H1 (cell line): Measurements from ENCODE around the gene RASGRF1. TPM values are rescaled to one million over a fixed set of nuclear protein-coding genes. Genes with fewer than 3 reads are reported as not detected.

Experiments used
- CREB1 ChIP-seq: IDR thresholded peaks from 2 replicates; pipeline ENCODE4 v1.6.1; 2012; ENCODE audit warnings: inconsistent platforms
- GTF2F1 ChIP-seq: IDR thresholded peaks from 2 replicates; pipeline ENCODE4 v1.6.1; 2012; ENCODE audit warnings: low read depth, low read length, improper control_type of control experiment, borderline replicate concordance
- HDAC6 ChIP-seq: IDR thresholded peaks from one replicate; pipeline ENCODE4 v1.7.1; 2012; ENCODE audit warnings: low read depth, mild to moderate bottlenecking, inconsistent platforms, low read length, moderate library complexity
- NANOG ChIP-seq: IDR thresholded peaks from 2 replicates; pipeline ENCODE4 v1.6.1; 2011; ENCODE audit warnings: low read length, low read depth, mild to moderate bottlenecking, inconsistent platforms; ENCODE audit not compliant: insufficient read depth, poor library complexity, severe bottlenecking
- SIN3A ChIP-seq, 2 experiments: IDR thresholded peaks in 1 of 2; conservative IDR thresholded peaks in 1 of 2; 2 replicates each; pipeline ENCODE4 v1.6.1; 2011 to 2012; ENCODE audit warnings: low read length in 2 of 2, improper control_type of control experiment in 1 of 2, low read depth in 1 of 2, mild to moderate bottlenecking in 1 of 2
- polyA plus RNA-seq, 7 experiments: library from polyadenylated mRNA; depleted of rRNA in 3 of 7; stranded (reverse) in 5 of 7; unstranded in 2 of 7; fragments of >200 nt in 5 of 7; fragments of 200-250 nt in 2 of 7; gene quantifications; 1 replicate in 5 of 7; 2 replicates in 1 of 7; 4 replicates in 1 of 7; pipeline versions ENCODE4 v1.2.1 to v1.2.3, GENCODE V29; 2011 to 2013; ENCODE audit warnings: missing spikeins in 2 of 7, mixed read lengths in 2 of 7
- total RNA-seq: library from RNA; stranded (reverse); fragmentation: NEBNext Ultra II Directional; extraction: Animal tissue kit (Norgen Biotek cat#: 25700); gene quantifications from 2 replicates; pipeline ENCODE4 v1.2.1, GENCODE V29; 2021

Gene RASGRF1
- total and polyA plus RNA-seq, 2 of the 8 experiments (the other 6 are each of a cell fraction or from before 2014, with no cell fraction given): 0.42 to 0.67 TPM

DNA sequence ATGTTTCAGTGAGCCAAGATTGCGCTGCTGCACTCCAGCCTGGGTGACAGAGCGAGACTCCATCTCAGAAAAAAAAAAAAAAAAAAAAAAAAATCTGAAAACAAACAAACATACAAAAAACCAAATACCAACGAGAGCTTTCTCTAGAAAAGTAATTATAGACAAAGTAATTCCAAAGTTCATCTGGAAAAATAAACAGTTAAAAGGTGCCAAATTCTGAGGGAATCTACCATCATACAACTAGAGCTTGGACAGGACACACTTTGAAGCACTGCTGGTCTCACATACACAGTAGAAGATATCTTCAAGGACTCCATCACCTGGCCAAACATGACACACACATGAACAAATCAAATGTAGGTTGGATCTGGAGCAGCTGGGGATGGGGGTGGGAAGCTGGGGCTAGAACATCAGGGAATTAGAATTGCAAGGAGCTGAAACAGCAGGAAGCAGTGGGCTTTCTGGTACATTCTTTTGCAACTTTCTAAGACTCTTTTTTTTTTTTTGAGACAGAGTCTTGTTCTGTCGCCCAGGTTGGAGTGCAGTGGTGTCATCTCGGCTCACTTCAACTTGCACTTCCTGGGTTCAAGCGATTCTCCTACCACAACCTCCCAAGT, 104.6 kb downstream of the RASGRF1 start (continued):
- TF ChIP-seq SIN3A (conservative IDR thresholded peaks at IDR 0.05 in 1 of 2, IDR thresholded peaks at IDR 0.05 in 1 of 2; ENCODE audit: low read depth in 1 of 2, low read length in 2 of 2): no peak
- no peak for TF ChIP-seq CREB1
- TF ChIP-seq NANOG: no peak
- TF ChIP-seq HDAC6: no peak
- TF ChIP-seq GTF2F1: no peak
